ENCODE data around the gene GNA12. TPM values are rescaled to one million over a fixed set of nuclear protein-coding genes. Genes with fewer than 3 reads are reported as not detected.

Gene GNA12
- polyA plus RNA-seq, 1 of the 3 experiments (the other 2 are of a cell fraction) = 64.8 TPM

GRCh38 chr7:2815875-2816245 lies 28.2 kb downstream of the GNA12 start (continued):
- no peak for TF ChIP-seq RXRA (IDR thresholded peaks at IDR 0.05; ENCODE audit: borderline replicate concordance, low read depth)

- Histone ChIP-seq H3K9ac (no peak overlapping the region), H3K36me3 (replicated peaks in 1 of 2; ENCODE audit: control insufficient read depth in 1 of 2, insufficient read depth in 2 of 2, low read length in 1 of 2) (no peaks in the 10 kb centered on the region), H3K79me2 (ENCODE audit: insufficient read depth) (peaks cover 97% of the 10 kb centered on the region), H3K27ac (ENCODE audit: low read depth in 2 of 2, low read length in 1 of 2) (no peak overlapping the region), H3K9me3 (no peaks in the 10 kb centered on the region), H2AFZ (ENCODE audit: low read depth) (no peak overlapping the region), H3K4me2 (no peak overlapping the region), H3K27me3 (ENCODE audit: insufficient read depth) (no peaks in the 10 kb centered on the region), H3K4me3 (ENCODE audit: low read depth in 2 of 2, low read length in 1 of 2) (no peak overlapping the region), H4K20me1 (ENCODE audit: insufficient read depth) (peaks cover 21% of the 10 kb centered on the region), H3K4me1 (ENCODE audit: control insufficient read depth in 1 of 2, insufficient read depth in 2 of 2, low read depth in 1 of 2, low read length in 1 of 2) (peaks cover 3 to 10% of the 10 kb centered on the region in 2 experiments; a peak in 3 of 4 replicates), H3K9me2 (no peaks in the 10 kb centered on the region), H3F3A (replicated peaks; ENCODE audit: insufficient read depth) (peaks cover 6% of the 10 kb centered on the region)
- POLR2A ChIA-PET = no interaction called here
- TF ChIP-seq ZBTB33 (IDR thresholded peaks at IDR 0.05; ENCODE audit: borderline replicate concordance, low read depth) (no peak), RFX5 (IDR thresholded peaks at IDR 0.05; ENCODE audit: low read length) (no peak), TCF12 (IDR thresholded peaks at IDR 0.05) (no peak), NFIC (IDR thresholded peaks at IDR 0.05; ENCODE audit: borderline replicate concordance) (no peak), YY1 (IDR thresholded peaks at IDR 0.05; ENCODE audit: low read depth) (no peak), EP300 (IDR thresholded peaks at IDR 0.05; ENCODE audit: borderline replicate concordance in 1 of 2, low read depth in 1 of 2, low read length in 1 of 2) (no peak), RAD21 (IDR thresholded peaks at IDR 0.05; ENCODE audit: low read length) (no peak), FOXJ3 (CRISPR knock-in tag; IDR thresholded peaks at IDR 0.05) (no peak), USF2 (IDR thresholded peaks at IDR 0.05; ENCODE audit: borderline replicate concordance, low read depth, low read length) (no peak), TEAD4 (IDR thresholded peaks at IDR 0.05; ENCODE audit: borderline replicate concordance, insufficient read depth) (no peak), RCOR1 (IDR thresholded peaks at IDR 0.05; ENCODE audit: low read length) (no peak), ELF1 (IDR thresholded peaks at IDR 0.05) (no peak), JUND (IDR thresholded peaks at IDR 0.05) (no peak)
- DNase-seq = no peak
- CTCF ChIA-PET = no interaction called here
- 96% methylated on average over 31 of the region's 31 CpGs for WGBS (ENCODE audit: low lambda C conversion rate)
Measured at GRCh38 chr7:2814946-2815874, 28.9 kb downstream of the GNA12 start.
